ENCODE data around the gene SAT2.

DNA sequence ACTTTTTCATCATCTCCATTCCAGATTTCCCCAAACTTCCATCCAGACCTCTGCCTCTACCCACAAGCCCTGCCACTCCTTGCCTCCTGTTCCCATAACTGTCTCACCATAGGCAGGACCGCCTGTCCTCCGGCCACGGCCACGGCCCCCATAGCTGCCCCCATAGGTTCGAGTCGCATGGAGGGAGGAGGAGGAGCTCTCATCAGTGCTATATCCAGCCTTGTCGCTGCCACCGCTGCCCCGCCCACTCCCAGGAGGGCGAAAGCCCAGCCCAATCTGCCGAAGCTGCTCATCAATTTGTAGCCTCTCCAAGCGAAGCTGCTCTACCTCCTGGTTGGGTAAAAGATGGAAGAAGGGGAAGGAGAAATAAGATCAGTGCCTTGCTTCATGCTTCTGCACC is 34.3 kb downstream of the SAT2 start:
- TF ChIP-seq EZH2 (IDR thresholded peaks at IDR 0.05), result no peak
- no peak for TF ChIP-seq YY1 (IDR thresholded peaks at IDR 0.05; ENCODE audit: extremely low read depth, insufficient replicate concordance, low read depth, low read length)
- TF ChIP-seq SP1 (IDR thresholded peaks at IDR 0.05; ENCODE audit: low read depth), result no peak
- TF ChIP-seq, protein P1, sequence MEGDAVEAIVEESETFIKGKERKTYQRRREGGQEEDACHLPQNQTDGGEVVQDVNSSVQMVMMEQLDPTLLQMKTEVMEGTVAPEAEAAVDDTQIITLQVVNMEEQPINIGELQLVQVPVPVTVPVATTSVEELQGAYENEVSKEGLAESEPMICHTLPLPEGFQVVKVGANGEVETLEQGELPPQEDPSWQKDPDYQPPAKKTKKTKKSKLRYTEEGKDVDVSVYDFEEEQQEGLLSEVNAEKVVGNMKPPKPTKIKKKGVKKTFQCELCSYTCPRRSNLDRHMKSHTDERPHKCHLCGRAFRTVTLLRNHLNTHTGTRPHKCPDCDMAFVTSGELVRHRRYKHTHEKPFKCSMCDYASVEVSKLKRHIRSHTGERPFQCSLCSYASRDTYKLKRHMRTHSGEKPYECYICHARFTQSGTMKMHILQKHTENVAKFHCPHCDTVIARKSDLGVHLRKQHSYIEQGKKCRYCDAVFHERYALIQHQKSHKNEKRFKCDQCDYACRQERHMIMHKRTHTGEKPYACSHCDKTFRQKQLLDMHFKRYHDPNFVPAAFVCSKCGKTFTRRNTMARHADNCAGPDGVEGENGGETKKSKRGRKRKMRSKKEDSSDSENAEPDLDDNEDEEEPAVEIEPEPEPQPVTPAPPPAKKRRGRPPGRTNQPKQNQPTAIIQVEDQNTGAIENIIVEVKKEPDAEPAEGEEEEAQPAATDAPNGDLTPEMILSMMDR (IDR thresholded peaks at IDR 0.05 in 2 of 3, conservative IDR thresholded peaks at IDR 0.05 in 1 of 3; ENCODE audit: borderline replicate concordance in 1 of 3, insufficient read depth in 1 of 3, low read depth in 2 of 3, low read length in 2 of 3), result no peak
- no peak for TF ChIP-seq EZH2phosphoT487 (IDR thresholded peaks at IDR 0.05; ENCODE audit: borderline replicate concordance)
- no peak for TF ChIP-seq EGR1 (IDR thresholded peaks at IDR 0.05; ENCODE audit: low read depth)
- TF ChIP-seq ZNF274 (IDR thresholded peaks at IDR 0.05; ENCODE audit: low read depth, low read length), result no peak
- no peak for TF ChIP-seq RAD21 (IDR thresholded peaks at IDR 0.05; ENCODE audit: low read depth)
- TF ChIP-seq POLR2A (IDR thresholded peaks at IDR 0.05; ENCODE audit: borderline replicate concordance, extremely low read depth, insufficient read depth, insufficient read length), result no peak
- no peak for TF ChIP-seq ZBTB33 (IDR thresholded peaks at IDR 0.05; ENCODE audit: extremely low read depth, insufficient replicate concordance, low read length)
- TF ChIP-seq SRF (IDR thresholded peaks at IDR 0.05; ENCODE audit: low read depth), result no peak

Measured in HCT116 (cell line).